ENCODE data around the gene TMEM234.

Gene TMEM234

GRCh38 chr1:32239790-32240139, 17.6 kb upstream of the TMEM234 start:
- DNase-seq (ENCODE audit: low spot score) = no peak

- DNase-seq (ENCODE audit: low spot score) = no peak
Measured at GRCh38 chr1:32239337-32239736, 17.2 kb upstream of the TMEM234 start.

GRCh38 chr1:32234792-32235191, 12.6 kb upstream of the TMEM234 start:
- DNase-seq (ENCODE audit: low spot score) = no peak

- no peak for DNase-seq (ENCODE audit: low spot score)
Measured at GRCh38 chr1:32232558-32233304, 10.6 kb upstream of the TMEM234 start.

- no peak for DNase-seq (ENCODE audit: low spot score)
Measured at GRCh38 chr1:32231843-32232432, 9.8 kb upstream of the TMEM234 start.

GRCh38 chr1:32228771-32229170, 6.6 kb upstream of the TMEM234 start:
- no peak for DNase-seq (ENCODE audit: low spot score)

GRCh38 chr1:32224285-32224684, 2.1 kb upstream of the TMEM234 start:
- DNase-seq (ENCODE audit: low spot score) = no peak

GRCh38 chr1:32223683-32224082, 1.5 kb upstream of the TMEM234 start:
- no peak for DNase-seq (ENCODE audit: low spot score)

- no peak for DNase-seq (ENCODE audit: low spot score)
Measured at GRCh38 chr1:32221581-32221979, 573 bp downstream of the TMEM234 start.

GRCh38 chr1:32220746-32221580, 1.2 kb downstream of the TMEM234 start:
- peak; percentile 94 for DNase-seq (ENCODE audit: low spot score)

GRCh38 chr1:32219022-32219421, 3.1 kb downstream of the TMEM234 start:
- no peak for DNase-seq (ENCODE audit: low spot score)

- DNase-seq (ENCODE audit: low spot score) = no peak
Measured at GRCh38 chr1:32216566-32216965, 5.6 kb downstream of the TMEM234 start.

GRCh38 chr1:32215629-32216480, 6.3 kb downstream of the TMEM234 start:
- peak; percentile 71 for DNase-seq (ENCODE audit: low spot score)

GRCh38 chr1:32208891-32209328, 13.2 kb downstream of the TMEM234 start, which contains the start of gene DCDC2B:
DCDC2B (plus strand) TSS chr1:32209089; CDS start chr1:32209094, 5 bp downstream.
- peak; percentile 94 for DNase-seq (ENCODE audit: low spot score)

GRCh38 chr1:32208469-32208868, 13.7 kb downstream of the TMEM234 start:
- DNase-seq (ENCODE audit: low spot score) = no peak

GRCh38 chr1:32205401-32206370, 16.5 kb downstream of the TMEM234 start, which contains the start of gene IQCC:
IQCC (plus strand) TSS chr1:32205671; CDS start chr1:32205682, 11 bp downstream.
- peak; percentile 89 for DNase-seq (ENCODE audit: low spot score)

GRCh38 chr1:32204943-32205361, 17.2 kb downstream of the TMEM234 start:
- DNase-seq (ENCODE audit: low spot score) = no peak

- peak; percentile 41 for DNase-seq (ENCODE audit: low spot score)
Measured at GRCh38 chr1:32201011-32201855, 20.9 kb downstream of the TMEM234 start.

- peak; percentile 60 for DNase-seq (ENCODE audit: low spot score)
Measured at GRCh38 chr1:32200226-32201010, 21.7 kb downstream of the TMEM234 start, which contains the start of gene CCDC28B. CCDC28B (plus strand) TSS chr1:32200595; CDS start chr1:32201936, 1,341 bp downstream.
